GM23338 (cell line): ENCODE results near the gene ITCH.
"Not testable (repeated sequence)": the region's sequence is repeated elsewhere in the genome, so short reads cannot be mapped to it uniquely, and the experiment has no call there.

Experiments used
- CREB1 ChIP-seq: fragments of 250-450 bp; sonication (Bioruptor Pico); IDR thresholded peaks from 2 replicates; pipeline ENCODE4 v1.5.0; 2020; ENCODE audit warnings: low read depth, mild to moderate bottlenecking, moderate library complexity
- CTCF ChIP-seq, 2 experiments: fragments of 200-600 bp in 1 of 2; sonication (generic) in 1 of 2; conservative IDR thresholded peaks; 2 replicates each; pipeline versions ENCODE4 v1.5.1 to v1.6.1; 2016 to 2017; ENCODE audit warnings: antibody characterized with exemption in 2 of 2, low read depth in 2 of 2, mild to moderate bottlenecking in 2 of 2, moderate library complexity in 1 of 2
- EZH2 ChIP-seq: fragments of 200-600 bp; sonication (generic); IDR thresholded peaks from one replicate; pipeline ENCODE4 v1.8.0; 2017; ENCODE audit warnings: antibody characterized with exemption, mild to moderate bottlenecking, low read depth; ENCODE audit not compliant: unreplicated experiment
- EZH2phosphoT487 ChIP-seq: fragments of 200-600 bp; sonication (generic); IDR thresholded peaks from one replicate; pipeline ENCODE4 v1.8.1; 2018; ENCODE audit warnings: antibody characterized with exemption; ENCODE audit not compliant: unreplicated experiment
- NANOG ChIP-seq: IDR thresholded peaks from 2 replicates; pipeline ENCODE4 v1.6.1; 2016; ENCODE audit warnings: antibody characterized with exemption, borderline replicate concordance
- POLR2AphosphoS5 ChIP-seq: IDR thresholded peaks from 2 replicates; pipeline ENCODE4 v1.6.1; 2016; ENCODE audit warnings: antibody characterized with exemption, low read depth
- REST ChIP-seq: IDR thresholded peaks from one replicate; pipeline ENCODE4 v1.6.1; 2018; ENCODE audit warnings: antibody characterized with exemption; ENCODE audit not compliant: unreplicated experiment
- STAT1 ChIP-seq: IDR thresholded peaks from one replicate; pipeline ENCODE4 v1.6.1; 2016; ENCODE audit warnings: antibody characterized with exemption; ENCODE audit not compliant: unreplicated experiment

GRCh38 chr20:34346533-34346865, 16.6 kb upstream of the ITCH start:
- TF ChIP-seq CTCF (conservative IDR thresholded peaks at IDR 0.05; ENCODE audit: low read depth in 2 of 2); NANOG; POLR2AphosphoS5; EZH2phosphoT487; REST; EZH2; CREB1; STAT1: not testable (repeated sequence)
